OCI-LY1 (cell line): ENCODE results near the gene CCNY.

ENCODE experiments used
- CTCF ChIP-seq: fragments of 200-600 bp; sonication (generic), shearing (Covaris generic); IDR thresholded peaks from 2 replicates; pipeline ENCODE4 v1.5.1; 2017; ENCODE audit warnings: mild to moderate bottlenecking, antibody characterized with exemption, low read length, moderate library complexity, mixed read lengths
- EZH2 ChIP-seq: fragments of 200-600 bp; sonication (generic), shearing (Covaris generic); IDR thresholded peaks from 2 replicates; pipeline ENCODE4 v1.8.0; 2017; ENCODE audit warnings: borderline replicate concordance, mixed run types, mild to moderate bottlenecking, antibody characterized with exemption, low read length, moderate library complexity, mixed read lengths

- TF ChIP-seq EZH2 = no peak
- TF ChIP-seq CTCF = no peak
Observed at GRCh38 chr10:35452847-35453246, 116.5 kb downstream of the CCNY start.
